H9 (cell line): ENCODE data around the gene BCAS3. TPM values are rescaled to one million over a fixed set of nuclear protein-coding genes. Genes with fewer than 3 reads are reported as not detected.

Experiments used
- DNase-seq: peaks from one replicate; pipeline ENCODE4 v3.0.0-alpha.2; 2017
- H2AFZ ChIP-seq: one replicate; pipeline ENCODE4 v1.6.1; 2013; ENCODE audit warnings: mild to moderate bottlenecking, low read length, control low read depth, moderate library complexity
- H2AK5ac ChIP-seq: 2 replicates; pipeline ENCODE4 v1.6.1; 2013; ENCODE audit warnings: low read length, control low read depth, mixed read lengths; ENCODE audit not compliant: insufficient read length
- H2BK120ac ChIP-seq: one replicate; pipeline ENCODE4 v1.6.1; 2013; ENCODE audit warnings: low read depth, mild to moderate bottlenecking, low read length, control low read depth, inconsistent platforms; ENCODE audit not compliant: poor library complexity, severe bottlenecking
- H2BK12ac ChIP-seq: 2 replicates; pipeline ENCODE4 v1.6.1; 2013; ENCODE audit warnings: low read length, control low read depth, mixed read lengths, low read depth; ENCODE audit not compliant: insufficient read length
- H2BK15ac ChIP-seq: 2 replicates; pipeline ENCODE4 v1.6.1; 2013; ENCODE audit warnings: low read depth, low read length, control low read depth
- H2BK20ac ChIP-seq: one replicate; pipeline ENCODE4 v1.6.1; 2013; ENCODE audit warnings: low read depth, mild to moderate bottlenecking, low read length, control low read depth, inconsistent platforms; ENCODE audit not compliant: poor library complexity, severe bottlenecking
- H2BK5ac ChIP-seq: 2 replicates; pipeline ENCODE4 v1.6.1; 2013; ENCODE audit warnings: low read length, control low read depth, mixed read lengths; ENCODE audit not compliant: insufficient read length
- H3K14ac ChIP-seq: 2 replicates; pipeline ENCODE4 v1.6.1; 2013; ENCODE audit warnings: low read length, control low read depth; ENCODE audit not compliant: insufficient read depth
- H3K18ac ChIP-seq: 2 replicates; pipeline ENCODE4 v1.6.1; 2013; ENCODE audit warnings: low read depth, mild to moderate bottlenecking, mixed read lengths, low read length, control low read depth; ENCODE audit not compliant: insufficient read length
- H3K23ac ChIP-seq: 2 replicates; pipeline ENCODE4 v1.6.1; 2013; ENCODE audit warnings: low read length, control low read depth, mixed read lengths, low read depth; ENCODE audit not compliant: insufficient read length
- H3K23me2 ChIP-seq: 2 replicates; pipeline ENCODE4 v1.6.1; 2013; ENCODE audit warnings: low read depth, mild to moderate bottlenecking, mixed read lengths, low read length, control low read depth; ENCODE audit not compliant: insufficient read length, poor library complexity, severe bottlenecking
- H3K27ac ChIP-seq: 2 replicates; pipeline ENCODE4 v1.5.1; 2013; ENCODE audit warnings: low read length, control low read depth, mixed read lengths, low read depth; ENCODE audit not compliant: insufficient read length
- H3K27me3 ChIP-seq: 2 replicates; pipeline ENCODE4 v1.6.1; 2013; ENCODE audit warnings: low read length, control low read depth, inconsistent platforms; ENCODE audit not compliant: insufficient read depth
- H3K4ac ChIP-seq: 2 replicates; pipeline ENCODE4 v1.6.1; 2013; ENCODE audit warnings: low read depth, mild to moderate bottlenecking, control low read depth, inconsistent platforms, low read length, moderate library complexity
- H3K4me1 ChIP-seq: 2 replicates; pipeline ENCODE4 v1.6.1; 2013; ENCODE audit warnings: low read length, control low read depth, inconsistent platforms; ENCODE audit not compliant: insufficient read depth
- H3K4me2 ChIP-seq: 2 replicates; pipeline ENCODE4 v1.6.1; 2013; ENCODE audit warnings: low read length, control low read depth, mixed read lengths; ENCODE audit not compliant: insufficient read length, insufficient read depth
- H3K56ac ChIP-seq: 2 replicates; pipeline ENCODE4 v1.6.1; 2013; ENCODE audit warnings: low read depth, mild to moderate bottlenecking, mixed read lengths, low read length, control low read depth; ENCODE audit not compliant: insufficient read length
- H3K79me1 ChIP-seq: 2 replicates; pipeline ENCODE4 v1.6.1; 2013; ENCODE audit warnings: low read depth, mild to moderate bottlenecking, moderate library complexity, low read length, control low read depth, inconsistent platforms; ENCODE audit not compliant: insufficient read depth, poor library complexity, severe bottlenecking
- H3K79me2 ChIP-seq: 2 replicates; pipeline ENCODE4 v1.6.1; 2013; ENCODE audit warnings: low read length, control low read depth, inconsistent platforms; ENCODE audit not compliant: insufficient read depth
- H3K9ac ChIP-seq: 2 replicates; pipeline ENCODE4 v1.6.1; 2013; ENCODE audit warnings: low read length, control low read depth, mixed read lengths; ENCODE audit not compliant: insufficient read length; ENCODE audit errors: extremely low read depth
- H3K9me3 ChIP-seq: one replicate; pipeline ENCODE4 v1.6.1; 2013; ENCODE audit warnings: low read depth, low read length, inconsistent platforms; ENCODE audit not compliant: control insufficient read depth
- H3T11ph ChIP-seq: one replicate; pipeline ENCODE4 v1.6.1; 2013; ENCODE audit warnings: mild to moderate bottlenecking, low read length, control low read depth, inconsistent platforms
- H4K20me1 ChIP-seq: one replicate; pipeline ENCODE4 v1.6.1; 2013; ENCODE audit not compliant: control insufficient read depth, insufficient read length, insufficient read depth
- H4K5ac ChIP-seq: 2 replicates; pipeline ENCODE4 v1.6.1; 2013; ENCODE audit warnings: low read depth, mild to moderate bottlenecking, mixed read lengths, low read length, control low read depth; ENCODE audit not compliant: insufficient read length
- H4K8ac ChIP-seq: replicated peaks from 2 replicates; pipeline ENCODE4 v1.6.1; 2013; ENCODE audit warnings: low read length, control low read depth, mixed read lengths, low read depth; ENCODE audit not compliant: insufficient read length
- H4K91ac ChIP-seq: 2 replicates; pipeline ENCODE4 v1.6.1; 2013; ENCODE audit warnings: low read depth, mild to moderate bottlenecking, moderate library complexity, mixed read lengths, low read length, control low read depth; ENCODE audit not compliant: insufficient read length
- H3K27ac Mint-ChIP-seq, 3 experiments: 2 replicates in 2 of 3; 3 replicates in 1 of 3; pipeline ENCODE4 v1.8.0; 2020 to 2021; ENCODE audit warnings: mixed read lengths in 3 of 3, mild to moderate bottlenecking in 1 of 3, moderate library complexity in 1 of 3
- H3K27me3 Mint-ChIP-seq: 2 replicates; pipeline ENCODE4 v1.8.0; 2021; ENCODE audit warnings: low read depth, mild to moderate bottlenecking, moderate library complexity, mixed read lengths
- H3K36me3 Mint-ChIP-seq, 3 experiments: 2 replicates in 2 of 3; 3 replicates in 1 of 3; pipeline ENCODE4 v1.8.0; 2020 to 2021; ENCODE audit warnings: low read depth in 3 of 3, mixed read lengths in 3 of 3; ENCODE audit not compliant: insufficient read depth in 1 of 3
- H3K4me1 Mint-ChIP-seq, 2 experiments: 2 replicates each; pipeline ENCODE4 v1.8.0; 2020; ENCODE audit warnings: mixed read lengths in 2 of 2
- H3K4me3 Mint-ChIP-seq, 2 experiments: 2 replicates in 1 of 2; 3 replicates in 1 of 2; pipeline ENCODE4 v1.8.0; 2020 to 2021; ENCODE audit warnings: mild to moderate bottlenecking in 2 of 2, mixed read lengths in 2 of 2, moderate library complexity in 1 of 2
- H3K9me3 Mint-ChIP-seq, 2 experiments: 2 replicates in 1 of 2; 3 replicates in 1 of 2; pipeline ENCODE4 v1.8.0; 2020; ENCODE audit warnings: mild to moderate bottlenecking in 2 of 2, mixed read lengths in 2 of 2, moderate library complexity in 1 of 2
- CTCF ChIP-seq: fragments of 200-600 bp; sonication (generic); conservative IDR thresholded peaks from 3 replicates; pipeline ENCODE4 v1.8.0; 2021; ENCODE audit warnings: antibody characterized with exemption, mild to moderate bottlenecking
- WGBS: extraction: QIAGEN DNeasy Blood & Tissue Kit; methylation state at CpG from one replicate; pipeline ENCODE4 v1.1.7; 2013; ENCODE audit warnings: missing lambda C conversion rate, low lambda C conversion rate, mixed read lengths; ENCODE audit not compliant: insufficient read length; ENCODE audit errors: extremely low coverage; 5-methylcytosine and 5-hydroxymethylcytosine counted together
- total RNA-seq: library from RNA; stranded (reverse); gene quantifications from 2 replicates; pipeline ENCODE4 v1.2.1, GENCODE V29; 2021

The BCAS3 gene
- total RNA-seq, 1 experiment from 2014 or later: 22.4 TPM

GRCh38 chr17:61196302-61196704 lies 518.7 kb downstream of the BCAS3 start:
- Histone ChIP-seq H2BK120ac (no peak overlapping the region), H4K8ac (no peak overlapping the region), H3T11ph (no peak overlapping the region), H3K23ac (no peak overlapping the region), H4K5ac (no peak overlapping the region), H4K91ac (no peak overlapping the region), H3K79me2 (no peaks in the 10 kb centered on the region), H3K79me1 (no peaks in the 10 kb centered on the region), H3K14ac (no peak overlapping the region), H3K9ac (no peak overlapping the region), H2BK15ac (no peak overlapping the region), H4K20me1 (no peaks in the 10 kb centered on the region), H2BK12ac (no peak overlapping the region), H3K4ac (no peak overlapping the region), H2AK5ac (no peak overlapping the region), H3K9me3 (no peaks in the 10 kb centered on the region), H3K4me1 (no peaks in the 10 kb centered on the region; the same call in 1 of the 2 replicates), H3K4me2 (no peak overlapping the region), H3K56ac (no peak overlapping the region), H2BK20ac (no peak overlapping the region), H3K23me2 (no peaks in the 10 kb centered on the region), H2BK5ac (no peak overlapping the region), H3K18ac (no peak overlapping the region), H2AFZ (no peak overlapping the region), H3K27ac (no peak overlapping the region), H3K27me3 (no peaks in the 10 kb centered on the region)
- H3K27ac Mint-ChIP-seq: no peak overlapping the region
- no peak for TF ChIP-seq CTCF
- WGBS: no CpG with 5 or more reads among the region's 7 CpGs
- no peak overlapping the region for H3K4me3 Mint-ChIP-seq
- H3K27me3 Mint-ChIP-seq: no peaks in the 10 kb centered on the region
- H3K4me1 Mint-ChIP-seq: no peaks in the 10 kb centered on the region
- no peak for DNase-seq
- no peaks in the 10 kb centered on the region; a peak in 1 of 5 replicates for H3K9me3 Mint-ChIP-seq
- H3K36me3 Mint-ChIP-seq: no peaks in the 10 kb centered on the region
